Renal pelvis (tissue), 4 donors: ENCODE results near the gene TSC1. TPM values are rescaled to one million over a fixed set of nuclear protein-coding genes. Genes with fewer than 3 reads are reported as not detected.
A peak's percentile ranks its signal among the peaks of the same experiment; 100 is the strongest.

ENCODE experiments used
- DNase-seq: peaks from one replicate; pipeline ENCODE4 v3.0.0-alpha.2; 2013
- polyA plus RNA-seq, 3 donors: library from polyadenylated mRNA; unstranded; fragments of 120-200 nt; gene quantifications; one replicate each; pipeline ENCODE4 v1.2.1, GENCODE V29; 2013; ENCODE audit not compliant: insufficient read length in 3 of 3

The TSC1 gene
- polyA plus RNA-seq, 3 donors: 38.3 to 67.8 (median 56.3) TPM

DNA sequence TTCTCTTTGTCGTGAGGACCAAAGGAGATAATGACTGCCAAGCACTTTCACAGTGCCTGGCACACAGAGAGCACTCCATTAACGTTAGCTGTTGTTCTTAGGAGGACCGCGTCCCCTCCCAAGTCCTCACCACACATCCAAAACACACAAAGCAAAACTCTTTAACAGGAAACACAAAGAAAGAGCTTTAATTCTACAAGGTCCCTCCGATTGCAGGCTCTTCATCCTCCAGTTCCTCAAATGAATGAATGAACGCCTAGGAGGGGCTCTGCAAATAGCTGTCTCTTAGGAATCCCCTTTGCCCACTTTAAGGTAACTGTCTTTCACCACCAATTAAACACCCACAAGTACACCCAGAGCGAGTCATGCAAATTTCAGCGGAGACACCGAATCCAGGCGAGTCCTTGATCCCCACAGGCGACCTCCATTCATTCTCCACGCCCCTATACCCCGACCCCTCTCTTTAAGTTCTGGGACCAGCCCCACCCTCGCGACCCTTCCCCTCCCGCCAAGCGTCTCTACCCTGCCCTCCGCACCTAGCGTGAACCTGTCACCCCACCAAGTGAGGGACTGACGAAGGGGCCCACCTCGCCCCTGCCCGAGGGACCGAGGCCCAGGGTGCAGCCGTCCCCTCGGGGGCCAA lies 644 bp downstream of the TSC1 start:
- DNase-seq: no peak

DNA sequence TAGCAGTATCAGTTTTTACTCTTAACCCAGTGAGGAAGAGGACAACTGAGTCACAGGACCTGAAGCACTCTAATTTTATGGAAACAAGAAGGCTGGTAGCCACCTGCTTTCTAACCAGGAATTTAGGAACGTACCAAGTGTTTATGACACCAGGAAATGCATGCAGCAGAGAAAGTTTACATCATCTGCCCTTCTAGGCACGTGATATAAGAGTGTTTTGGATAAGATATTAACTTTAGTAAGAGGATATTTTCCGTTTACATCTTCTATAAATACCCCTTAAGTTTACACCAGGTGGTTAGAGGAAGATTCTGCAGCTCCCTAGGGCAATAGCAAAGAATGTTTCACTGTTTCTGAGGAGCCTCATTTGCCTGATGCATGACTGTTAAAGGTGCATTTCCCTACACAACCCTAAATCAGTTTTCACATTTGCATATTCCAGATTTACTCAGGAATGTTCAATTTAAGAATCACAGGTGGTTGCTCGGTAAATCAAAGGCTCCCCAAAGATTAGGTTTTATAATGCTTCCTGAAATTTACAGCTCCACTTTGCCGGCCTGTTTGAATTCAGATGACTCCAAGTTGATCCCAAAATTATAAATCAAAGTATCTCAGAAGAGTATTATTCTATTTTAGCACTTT lies 1.8 kb downstream of the TSC1 start:
- DNase-seq: no peak

DNA sequence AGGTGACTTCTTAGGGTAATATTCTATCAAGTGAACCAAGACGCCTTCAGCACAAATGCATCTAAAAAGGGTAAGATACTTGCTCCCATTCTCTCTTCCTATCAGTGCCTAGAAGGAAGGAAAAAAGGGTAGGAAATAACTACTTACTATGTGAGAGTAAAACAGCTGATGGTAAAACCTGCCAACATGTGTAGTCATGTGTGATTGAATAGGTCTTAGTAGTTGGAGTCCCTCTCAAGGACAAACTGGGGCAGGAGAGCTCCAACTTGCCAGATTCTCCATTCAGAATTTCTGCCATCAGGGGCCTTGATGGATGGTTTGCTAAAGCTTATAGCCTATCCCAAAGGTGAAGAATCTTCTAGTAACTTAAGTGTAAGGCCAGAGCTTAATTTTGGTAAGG lies 5.2 kb downstream of the TSC1 start:
- DNase-seq: no peak

DNA sequence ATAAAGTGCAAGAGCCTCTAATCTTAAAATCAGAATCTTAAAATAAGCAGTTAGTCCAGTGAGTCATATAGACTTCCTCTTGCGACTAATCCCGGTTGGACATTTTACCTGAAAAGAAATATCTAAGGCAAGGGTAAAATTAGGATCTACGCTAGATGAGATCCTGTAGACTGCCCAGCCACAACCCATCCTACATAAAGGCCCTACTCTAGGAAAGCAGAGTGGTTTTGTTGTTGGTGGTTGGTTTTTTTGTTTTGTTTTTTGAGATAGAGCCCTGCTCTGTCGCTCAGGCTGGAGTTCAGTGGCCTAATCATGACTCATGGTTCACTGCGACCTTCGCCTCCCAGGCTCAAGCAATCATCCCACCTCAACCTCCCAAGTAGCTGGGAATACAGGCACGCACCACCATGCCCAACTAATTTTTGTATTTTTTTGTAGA lies 6.9 kb downstream of the TSC1 start:
- no peak for DNase-seq

DNA sequence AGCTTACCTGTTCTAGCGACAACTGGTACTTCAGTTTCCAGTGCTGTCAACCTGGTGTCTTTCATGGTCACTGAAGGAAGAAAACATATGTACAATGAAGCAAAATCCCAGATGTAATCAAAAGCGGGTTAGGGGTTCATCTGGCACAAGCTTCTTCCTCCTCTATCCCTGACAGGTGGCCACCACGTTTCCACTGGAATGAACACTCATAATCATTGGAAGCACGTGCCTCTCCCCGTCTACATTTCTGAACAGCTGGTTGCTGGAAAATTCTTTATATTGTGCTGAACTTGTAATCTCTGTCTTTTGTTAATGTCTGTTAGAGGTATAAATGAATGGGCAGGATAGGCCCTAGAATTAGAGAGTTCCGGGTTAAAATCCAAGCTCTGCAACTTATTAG lies 9.4 kb downstream of the TSC1 start:
- DNase-seq: no peak

DNA sequence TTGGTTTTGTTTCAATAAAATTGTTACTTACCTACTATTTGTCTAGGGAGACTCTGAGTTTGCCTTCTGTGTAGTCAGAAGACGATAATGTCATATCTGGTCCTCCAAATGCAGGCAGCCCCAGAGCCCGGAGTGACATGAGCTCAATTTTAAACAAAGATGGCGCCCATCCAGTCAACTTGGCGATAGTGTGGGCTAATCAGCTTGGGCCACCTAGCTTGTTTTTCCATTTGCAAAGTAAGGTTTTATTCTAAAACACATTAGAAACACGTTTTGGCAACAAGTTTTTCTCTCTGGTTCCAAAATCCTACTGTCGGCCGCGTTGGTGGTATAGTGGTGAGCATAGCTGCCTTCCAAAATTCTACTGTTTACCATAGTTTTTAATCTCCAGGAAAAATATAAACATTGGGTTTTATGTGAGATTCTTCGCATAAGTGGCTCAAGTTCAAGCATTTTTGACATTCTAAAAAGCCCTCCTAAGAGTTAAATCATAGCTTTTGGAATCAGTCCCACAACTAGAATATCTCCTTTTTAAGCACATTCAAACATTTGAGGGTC lies 13.2 kb downstream of the TSC1 start:
- DNase-seq: no peak

DNA sequence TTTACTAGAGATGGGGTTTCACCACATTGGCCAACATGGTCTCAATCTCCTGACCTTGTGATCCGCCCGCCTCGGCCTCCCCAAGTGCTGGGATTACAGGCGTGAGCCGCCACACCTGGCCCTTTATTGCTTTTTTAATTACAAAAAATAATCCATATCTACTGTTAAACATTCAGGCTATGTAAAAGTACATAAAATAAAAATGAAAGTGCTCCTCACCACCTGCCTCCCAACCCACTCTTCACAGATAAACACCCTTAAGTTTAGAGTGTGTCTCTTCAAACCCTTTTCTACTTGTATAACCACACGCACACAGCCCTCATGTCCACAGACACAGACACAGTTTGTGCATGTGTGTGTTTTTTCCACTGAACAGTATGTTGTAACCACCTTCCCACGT lies 16.7 kb downstream of the TSC1 start:
- no peak for DNase-seq

DNA sequence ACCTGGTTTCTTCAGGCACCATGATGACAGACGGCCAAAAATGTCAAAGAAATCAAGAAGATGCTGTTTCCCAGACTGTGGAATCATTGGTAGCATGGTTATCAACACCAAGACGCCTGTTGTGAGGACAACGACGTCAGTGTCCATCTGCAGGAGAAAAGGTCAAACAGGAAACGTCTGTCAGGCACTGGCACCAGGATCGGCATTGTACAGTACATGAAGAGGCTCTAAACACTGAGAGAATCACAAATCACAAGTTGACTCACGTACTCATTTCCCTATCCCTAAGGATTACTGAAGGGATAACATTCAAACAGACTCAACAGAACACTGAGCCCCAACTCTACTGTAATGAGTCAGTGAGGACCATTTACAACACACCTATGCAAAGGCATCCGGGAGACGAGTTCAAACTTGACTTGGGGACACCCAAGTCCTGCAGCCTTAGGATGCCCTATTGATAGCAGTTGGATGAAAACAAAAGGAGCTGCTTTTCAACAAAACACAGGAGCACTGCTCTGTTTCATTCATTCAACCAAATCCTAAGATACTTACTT lies 21.0 kb downstream of the TSC1 start:
- DNase-seq: no peak

DNA sequence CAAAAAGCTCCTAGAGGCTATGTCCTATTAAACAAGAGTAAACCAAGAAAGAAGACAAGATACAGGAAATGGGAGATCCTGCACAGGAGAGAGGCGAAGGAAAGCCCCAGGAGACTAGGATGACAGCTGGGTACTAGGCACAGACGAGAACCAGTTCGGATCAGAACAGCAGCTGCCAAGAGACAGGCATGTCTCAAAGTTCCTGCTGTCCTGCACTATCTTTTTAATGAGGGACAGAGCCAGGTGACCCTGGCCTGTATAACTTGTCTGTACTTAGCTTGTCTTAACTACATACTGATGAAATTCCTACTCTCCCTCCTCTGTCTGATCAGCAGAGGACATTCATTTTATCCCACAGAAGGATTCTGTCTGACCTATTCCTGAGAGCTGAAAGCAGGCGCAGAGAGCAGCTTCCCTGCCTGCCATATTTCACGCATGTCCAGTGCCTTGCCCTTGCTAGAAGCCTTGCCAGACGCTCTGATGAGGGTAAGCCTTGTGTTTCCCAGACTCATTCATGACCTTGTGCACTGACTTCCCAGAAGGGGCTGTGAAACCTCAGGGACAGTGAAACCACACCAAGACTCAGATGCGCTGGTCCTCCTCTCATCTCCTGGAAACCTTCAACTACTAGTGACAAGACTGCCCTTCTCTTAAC lies 24.7 kb downstream of the TSC1 start:
- DNase-seq: no peak

DNA sequence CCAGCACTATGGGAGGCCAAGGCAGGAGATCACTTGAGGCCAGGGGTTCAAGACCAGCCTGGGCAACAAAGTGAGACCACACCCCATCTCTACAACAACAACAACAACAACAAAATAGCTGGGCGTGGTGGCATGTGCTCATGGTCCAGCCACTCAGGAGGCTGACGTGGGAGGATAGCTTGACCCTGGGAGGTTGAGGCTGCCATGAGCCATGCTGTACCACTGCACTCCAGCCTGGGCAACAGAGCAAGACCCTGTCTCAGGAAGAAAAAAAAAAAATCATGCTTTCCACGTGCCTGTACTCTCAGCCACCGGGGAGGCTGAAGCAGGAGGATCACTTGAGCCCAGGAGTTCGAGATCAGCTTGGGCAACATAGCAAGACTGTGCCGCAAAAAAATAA lies 29.5 kb downstream of the TSC1 start:
- no peak for DNase-seq

DNA sequence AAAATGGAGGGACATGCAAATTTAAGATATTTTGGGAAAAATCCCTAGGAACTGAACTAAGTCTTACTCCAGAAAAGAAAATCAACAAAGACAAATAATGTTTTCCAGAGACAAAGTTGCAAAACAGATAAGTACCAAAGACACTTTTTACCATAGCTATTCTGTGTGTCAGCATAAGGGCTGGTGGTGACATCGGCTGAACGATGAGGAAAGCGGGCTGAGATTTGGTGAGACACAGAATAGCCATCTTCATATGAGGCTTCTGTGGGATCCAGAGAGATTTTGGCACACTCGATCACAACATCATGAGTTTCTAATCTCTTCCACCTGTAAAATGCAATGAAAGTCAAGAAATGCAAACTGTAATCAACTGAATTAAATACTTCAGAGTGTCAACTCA lies 32.3 kb downstream of the TSC1 start:
- no peak for DNase-seq

DNA sequence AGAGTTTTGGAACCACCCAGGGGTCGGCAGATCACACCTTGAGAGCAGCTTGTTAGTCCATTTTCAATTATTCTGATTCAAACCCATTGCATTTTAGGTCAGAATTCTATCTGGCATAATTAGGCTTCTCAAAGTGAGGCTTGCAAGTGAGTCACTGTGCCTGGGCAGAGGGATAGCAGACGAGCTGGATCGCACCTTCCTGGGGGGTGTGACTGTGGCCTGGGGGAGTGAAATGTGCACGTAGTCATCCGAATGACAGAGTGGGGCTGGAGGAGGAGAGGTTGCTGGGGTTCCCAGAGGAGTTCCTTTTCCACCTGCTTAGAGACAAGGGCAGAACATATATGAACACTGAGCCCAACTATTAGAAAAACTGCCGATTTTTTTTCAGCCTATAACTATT lies 34.0 kb downstream of the TSC1 start:
- DNase-seq: no peak

DNA sequence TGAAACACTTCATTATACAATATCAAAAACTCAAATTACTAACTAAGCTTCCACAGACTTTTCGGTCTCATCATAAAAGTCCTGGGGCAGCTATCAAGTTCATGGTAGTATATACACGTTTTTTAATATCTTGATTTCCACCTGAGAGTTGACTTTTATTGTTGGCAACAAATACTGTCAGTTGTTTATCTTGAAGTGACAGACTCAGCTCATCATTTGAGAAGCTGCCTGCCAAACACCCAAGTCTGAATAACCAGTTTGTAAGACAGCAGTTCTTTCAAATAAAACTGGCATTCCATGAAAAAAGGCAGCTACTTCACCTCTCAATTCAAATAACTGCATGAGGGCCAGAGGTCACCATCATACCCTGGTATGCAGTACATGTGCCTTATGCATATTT lies 35.1 kb downstream of the TSC1 start:
- DNase-seq: no peak

DNA sequence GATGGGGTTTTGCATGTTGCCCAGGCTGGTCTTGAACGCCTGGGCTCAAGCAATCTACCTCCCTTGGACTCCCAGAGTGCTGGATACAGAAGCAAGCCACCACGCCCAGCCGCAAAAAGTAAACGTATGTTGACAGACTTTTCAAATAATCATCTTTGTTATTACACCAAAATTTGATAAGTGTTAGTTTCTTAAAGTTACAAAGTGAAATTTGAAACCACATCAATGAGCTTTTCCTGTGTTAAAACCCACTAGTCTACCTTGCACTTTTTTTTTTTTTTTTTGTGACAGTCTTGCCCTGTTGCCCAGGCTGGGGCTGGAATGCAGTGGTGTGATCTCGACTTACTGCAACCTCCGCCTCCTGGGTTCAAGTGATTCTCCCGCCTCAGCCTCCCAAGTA lies 35.8 kb downstream of the TSC1 start:
- no peak for DNase-seq

DNA sequence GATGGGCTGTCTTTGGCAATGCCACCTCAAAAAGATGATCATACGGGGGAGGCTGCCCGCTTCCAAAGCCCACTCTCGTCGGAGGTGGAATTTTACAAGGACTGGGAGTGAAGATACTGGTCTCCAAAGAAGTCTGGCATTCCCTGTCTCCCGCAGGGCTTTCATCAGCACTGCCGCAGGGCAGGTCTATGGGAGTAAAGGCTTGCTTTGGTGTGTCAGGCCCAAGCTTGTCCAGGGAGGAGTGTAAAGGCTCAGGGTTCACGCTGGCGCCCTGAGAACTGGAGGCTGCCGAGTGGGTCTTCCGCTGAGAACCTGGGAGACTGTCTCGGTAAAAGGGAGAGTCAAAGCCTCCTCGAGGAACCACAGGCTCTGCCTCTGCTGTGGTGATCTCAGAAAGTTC lies 38.7 kb downstream of the TSC1 start:
- no peak for DNase-seq

DNA sequence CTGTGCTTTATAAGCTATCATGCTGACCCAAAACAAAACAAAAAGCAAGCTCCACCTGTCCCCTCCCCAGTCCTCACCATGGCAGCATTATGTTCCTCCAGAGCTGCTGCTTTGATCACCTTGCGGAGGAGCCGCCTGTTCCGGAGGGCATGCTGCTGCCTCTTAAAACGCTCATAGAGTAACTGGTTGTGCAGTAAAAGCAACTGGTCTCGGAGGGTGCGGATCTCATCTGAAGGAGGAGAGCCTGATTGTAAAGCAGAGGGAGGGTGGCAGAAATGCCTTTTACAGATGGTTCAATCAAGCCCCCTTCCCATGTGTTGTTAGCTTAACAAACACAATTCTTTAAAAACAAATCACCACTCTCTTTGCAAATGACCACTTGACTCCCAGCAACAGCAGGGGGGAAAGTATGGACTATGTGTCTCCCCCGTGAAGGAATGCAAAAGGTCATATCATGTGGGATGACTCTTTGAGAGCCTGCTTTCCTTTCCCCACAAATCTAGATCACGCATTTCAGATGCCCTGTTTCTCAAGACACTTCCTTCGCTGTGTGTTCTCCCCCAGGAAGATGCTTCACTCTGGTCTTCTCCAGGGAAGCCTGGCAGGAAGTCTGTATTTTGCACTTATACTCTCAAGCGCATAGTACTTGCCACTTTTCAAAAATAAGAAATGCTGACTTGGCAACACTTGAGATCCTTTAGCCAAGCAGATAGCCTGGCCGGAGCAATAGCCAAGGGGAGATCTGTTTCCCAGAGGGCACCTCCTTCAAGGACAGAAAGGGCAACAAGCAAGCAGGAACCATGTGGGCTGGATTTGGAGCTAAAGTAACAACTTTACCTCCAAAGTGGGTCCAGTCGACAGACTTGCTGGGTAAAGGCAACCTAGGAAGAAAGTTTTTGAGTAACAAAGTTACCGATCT lies 40.6 kb downstream of the TSC1 start:
- no peak for DNase-seq

DNA sequence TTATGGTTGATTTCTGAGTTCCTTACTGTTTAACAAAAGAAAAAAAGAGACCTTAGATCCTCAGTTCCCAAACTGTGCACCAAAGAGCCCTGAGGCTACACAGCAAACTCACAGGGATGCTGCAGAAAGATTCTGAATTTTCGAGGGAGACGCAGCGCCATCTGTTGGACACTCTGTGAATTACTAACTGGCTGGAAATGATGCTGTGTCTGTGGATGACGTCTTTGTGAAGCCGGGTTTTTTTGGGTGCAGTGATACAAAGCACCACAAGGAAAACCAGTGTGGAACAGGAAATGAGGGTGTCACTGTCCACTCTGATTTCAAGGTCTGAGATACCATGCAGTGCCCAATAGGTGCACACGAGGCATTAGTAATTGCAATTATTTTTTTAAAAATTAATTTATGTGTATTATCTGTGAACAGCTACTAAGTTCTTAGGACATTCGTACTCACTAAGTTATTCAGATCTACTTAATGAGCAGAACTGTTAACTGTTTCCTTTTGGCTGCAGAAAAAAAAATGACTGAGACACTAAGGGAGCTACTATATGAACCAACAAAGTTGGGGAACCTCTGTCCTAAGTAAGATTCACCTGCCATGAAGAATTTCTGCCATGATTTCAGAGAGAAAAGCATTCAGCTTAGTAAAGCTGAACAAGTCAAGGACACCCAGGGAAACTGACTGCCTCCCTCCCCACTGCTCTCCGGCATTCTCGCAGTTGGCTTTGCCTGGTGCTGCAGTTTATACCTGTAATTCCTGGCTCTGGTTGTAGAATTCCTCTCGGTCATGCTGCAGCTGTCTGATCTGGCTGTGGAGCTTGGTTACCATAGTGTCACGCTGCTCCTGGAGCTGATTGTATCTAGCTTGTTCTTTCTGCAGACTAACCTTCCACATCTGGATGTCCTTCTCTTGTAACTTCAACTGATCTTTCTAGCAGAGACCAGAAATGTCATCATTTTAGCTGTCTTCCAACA lies 42.3 kb downstream of the TSC1 start:
- DNase-seq: peak; percentile 82

DNA sequence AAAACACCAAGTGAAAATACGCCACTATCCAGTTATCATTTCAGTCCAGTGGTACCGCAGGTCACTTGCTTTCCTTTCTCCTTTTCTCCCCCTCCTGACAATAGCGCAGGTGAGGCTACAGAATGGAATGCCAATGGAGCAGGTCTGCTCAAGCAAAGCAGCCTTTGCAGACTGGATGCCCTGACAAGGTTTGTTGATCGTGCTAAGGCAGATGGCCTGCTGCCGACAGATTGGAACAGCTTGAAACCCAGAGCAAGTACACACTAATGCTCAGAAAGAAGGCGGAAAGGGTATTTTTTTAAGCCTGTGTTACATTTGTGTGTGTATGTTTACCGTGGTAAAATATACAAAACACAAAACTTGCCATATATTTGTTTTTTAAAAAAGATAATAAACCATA lies 46.4 kb downstream of the TSC1 start:
- no peak for DNase-seq

DNA sequence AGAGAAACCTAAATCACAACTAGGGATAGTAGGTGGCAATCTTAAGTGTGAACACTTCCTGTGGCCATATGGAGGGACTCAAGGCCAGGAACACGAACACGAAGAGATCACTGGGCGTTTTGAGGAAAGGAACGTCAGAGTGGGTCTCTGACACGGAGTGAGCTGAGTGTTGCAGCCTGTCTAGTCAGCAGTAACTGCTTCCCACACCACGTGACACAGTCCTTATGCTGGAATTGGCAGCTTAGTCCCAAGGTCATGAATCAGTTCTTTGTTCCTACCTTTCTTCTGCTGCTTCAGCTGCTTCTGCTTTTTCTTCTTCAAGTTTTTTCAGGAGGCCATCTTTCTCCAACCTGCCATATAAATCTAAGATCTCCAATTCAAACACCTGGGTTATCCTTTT lies 47.5 kb downstream of the TSC1 start:
- no peak for DNase-seq

DNA sequence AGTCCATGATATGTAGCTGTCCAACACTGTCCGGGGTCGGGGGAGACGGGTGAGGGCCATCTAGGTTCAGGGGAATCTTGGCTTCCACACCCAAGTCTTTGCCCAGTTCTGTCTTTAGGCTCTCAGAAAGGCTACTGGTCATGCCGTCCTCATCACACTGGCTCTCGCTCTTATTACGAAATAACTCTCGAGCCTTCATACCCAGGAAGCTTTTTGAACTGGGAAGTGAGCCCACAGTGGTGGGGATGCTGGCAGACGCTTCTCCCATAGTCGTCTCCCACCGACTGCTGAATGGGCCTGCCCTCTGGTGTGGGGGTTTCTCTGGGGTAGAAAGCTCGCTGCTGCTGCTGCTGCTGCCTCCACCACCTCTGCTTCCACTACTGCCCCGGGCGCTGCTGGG lies 48.2 kb downstream of the TSC1 start:
- DNase-seq: no peak
